ENCODE data around the gene SKI.

SKI gene

GRCh38 chr1:2354511-2355372 lies 126.6 kb downstream of the SKI start:
- no peak for TF ChIP-seq CTCF (IDR thresholded peaks at IDR 0.05; ENCODE audit: low read depth, low read length)
- in situ Hi-C loops (cut with HindIII; ENCODE audit: low sequenced_read_pairs), result no loop called here
- DNase-seq (ENCODE audit: low read depth, low spot score), result no peak
- no peak overlapping the region for H3K4me3 ChIP-seq (ENCODE audit: low read depth, low read length)

- no peak for DNase-seq (ENCODE audit: low read depth, low spot score)
- in situ Hi-C loops (cut with HindIII; ENCODE audit: low sequenced_read_pairs), result no loop called here
- no peak for TF ChIP-seq CTCF (IDR thresholded peaks at IDR 0.05; ENCODE audit: low read depth, low read length)
- no peak overlapping the region for H3K4me3 ChIP-seq (ENCODE audit: low read depth, low read length)
These were observed 127.5 kb downstream of the SKI start for GRCh38 chr1:2355373-2356261.

GRCh38 chr1:2356401-2356800 lies 128.3 kb downstream of the SKI start:
- DNase-seq (ENCODE audit: low read depth, low spot score), result no peak
- H3K4me3 ChIP-seq (ENCODE audit: low read depth, low read length), result no peak overlapping the region
- no peak for TF ChIP-seq CTCF (IDR thresholded peaks at IDR 0.05; ENCODE audit: low read depth, low read length)
- in situ Hi-C loops (cut with HindIII; ENCODE audit: low sequenced_read_pairs), result no loop called here

- no peak for TF ChIP-seq CTCF (IDR thresholded peaks at IDR 0.05; ENCODE audit: low read depth, low read length)
- DNase-seq (ENCODE audit: low read depth, low spot score), result no peak
- in situ Hi-C loops (cut with HindIII; ENCODE audit: low sequenced_read_pairs), result no loop called here
- H3K4me3 ChIP-seq (ENCODE audit: low read depth, low read length), result no peak overlapping the region
These were observed 129.1 kb downstream of the SKI start for GRCh38 chr1:2356911-2357845.

GRCh38 chr1:2358072-2358471 lies 130.0 kb downstream of the SKI start:
- H3K4me3 ChIP-seq (ENCODE audit: low read depth, low read length), result no peak overlapping the region
- in situ Hi-C loops (cut with HindIII; ENCODE audit: low sequenced_read_pairs), result no loop called here
- TF ChIP-seq CTCF (IDR thresholded peaks at IDR 0.05; ENCODE audit: low read depth, low read length), result no peak
- DNase-seq (ENCODE audit: low read depth, low spot score), result no peak
